ENCODE measurements around the gene MRPL41.

DNA sequence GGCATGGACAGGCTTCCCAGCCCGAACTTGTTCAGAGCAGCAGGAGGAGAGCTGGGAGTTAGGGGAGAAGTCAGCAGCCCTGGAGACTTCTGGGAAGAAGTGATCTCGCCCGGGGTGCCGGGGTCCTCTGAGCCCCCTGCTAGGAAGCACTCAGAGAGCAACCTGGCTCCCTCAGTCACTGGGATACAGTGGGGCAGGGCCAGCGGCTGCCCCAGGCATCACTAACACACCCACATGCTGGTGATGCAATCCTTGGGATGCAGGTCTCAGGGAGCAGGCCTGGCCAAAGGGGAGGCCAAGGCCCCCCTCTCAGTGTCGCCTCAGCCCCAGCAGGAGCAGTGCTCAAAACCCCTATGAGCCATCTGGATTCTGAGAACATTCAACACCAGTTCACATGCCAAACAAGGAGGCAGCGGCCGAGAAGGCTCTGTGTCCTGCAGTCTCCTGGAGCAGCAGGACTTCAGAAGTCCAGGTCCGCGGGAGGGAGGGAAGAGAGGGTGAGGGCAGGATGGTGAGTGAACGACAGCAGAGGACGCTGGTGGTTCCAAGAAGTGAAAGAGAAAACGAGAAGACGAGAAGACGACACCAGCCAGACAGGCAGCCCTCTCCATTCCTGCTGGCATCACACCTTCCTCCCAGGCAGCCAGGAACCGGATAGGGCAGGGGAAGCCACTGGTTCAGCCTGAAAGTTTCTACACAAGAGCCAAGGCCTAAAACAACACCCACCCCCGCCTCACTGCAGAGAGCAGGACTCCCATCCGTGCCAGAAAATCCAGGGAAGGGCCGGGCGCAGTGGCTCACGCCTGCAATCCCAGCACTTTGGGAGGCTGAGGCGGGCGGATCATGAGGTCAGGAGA, 3.8 kb upstream of the MRPL41 start:
- TF ChIP-seq, protein P1, sequence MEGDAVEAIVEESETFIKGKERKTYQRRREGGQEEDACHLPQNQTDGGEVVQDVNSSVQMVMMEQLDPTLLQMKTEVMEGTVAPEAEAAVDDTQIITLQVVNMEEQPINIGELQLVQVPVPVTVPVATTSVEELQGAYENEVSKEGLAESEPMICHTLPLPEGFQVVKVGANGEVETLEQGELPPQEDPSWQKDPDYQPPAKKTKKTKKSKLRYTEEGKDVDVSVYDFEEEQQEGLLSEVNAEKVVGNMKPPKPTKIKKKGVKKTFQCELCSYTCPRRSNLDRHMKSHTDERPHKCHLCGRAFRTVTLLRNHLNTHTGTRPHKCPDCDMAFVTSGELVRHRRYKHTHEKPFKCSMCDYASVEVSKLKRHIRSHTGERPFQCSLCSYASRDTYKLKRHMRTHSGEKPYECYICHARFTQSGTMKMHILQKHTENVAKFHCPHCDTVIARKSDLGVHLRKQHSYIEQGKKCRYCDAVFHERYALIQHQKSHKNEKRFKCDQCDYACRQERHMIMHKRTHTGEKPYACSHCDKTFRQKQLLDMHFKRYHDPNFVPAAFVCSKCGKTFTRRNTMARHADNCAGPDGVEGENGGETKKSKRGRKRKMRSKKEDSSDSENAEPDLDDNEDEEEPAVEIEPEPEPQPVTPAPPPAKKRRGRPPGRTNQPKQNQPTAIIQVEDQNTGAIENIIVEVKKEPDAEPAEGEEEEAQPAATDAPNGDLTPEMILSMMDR (CRISPR knock-in tag; IDR thresholded peaks at IDR 0.05): no peak
- TF ChIP-seq ZBTB3 (CRISPR knock-in tag; IDR thresholded peaks at IDR 0.05; ENCODE audit: borderline replicate concordance, low read depth) (no peak), TCF7 (IDR thresholded peaks at IDR 0.05; ENCODE audit: low read depth) (no peak), TFE3 (CRISPR knock-in tag; IDR thresholded peaks at IDR 0.05) (no peak), ZNF75D (CRISPR knock-in tag; IDR thresholded peaks at IDR 0.05; ENCODE audit: borderline replicate concordance) (no peak), NAIF1 (CRISPR knock-in tag; IDR thresholded peaks at IDR 0.05; ENCODE audit: borderline replicate concordance) (no peak)

Data from HepG2 (cell line).